Heart right ventricle (tissue), 16 donors: ENCODE data around the gene DLST. TPM values are rescaled to one million over a fixed set of nuclear protein-coding genes. Genes with fewer than 3 reads are reported as not detected.

Source experiments
- ATAC-seq, 8 donors: fragments of 200-7000 bp; cut with Tn5 transposase; one replicate each; pipeline ENCODE4 v1.9.1; 2020; ENCODE audit warnings: mild to moderate bottlenecking in 8 of 8, moderate library complexity in 8 of 8, moderate number of reproducible peaks in 1 of 8
- DNase-seq, 2 donors: peaks; one replicate each; pipeline ENCODE4 v3.0.0-alpha.2; 2020
- H3K27ac ChIP-seq, 10 donors: fragments of 200-600 bp; sonication (generic) in 2 of 10; one replicate each; pipeline versions ENCODE4 v1.5.0 to v1.8.0; 2020 to 2022; ENCODE audit warnings: mild to moderate bottlenecking in 3 of 10
- H3K27me3 ChIP-seq, 7 donors: fragments of 200-600 bp; one replicate each; pipeline ENCODE4 v1.8.0; 2021 to 2022; ENCODE audit warnings: mild to moderate bottlenecking in 2 of 7
- H3K36me3 ChIP-seq, 9 donors: fragments of 200-600 bp; sonication (generic) in 1 of 9; one replicate each; pipeline versions ENCODE4 v1.5.0 to v1.8.0; 2020 to 2022; ENCODE audit warnings: mild to moderate bottlenecking in 2 of 9
- H3K4me1 ChIP-seq, 9 donors: fragments of 200-600 bp; sonication (generic) in 1 of 9; one replicate each; pipeline versions ENCODE4 v1.5.0 to v1.8.0; 2020 to 2022; ENCODE audit warnings: mild to moderate bottlenecking in 4 of 9
- H3K4me3 ChIP-seq, 10 donors: fragments of 200-600 bp; sonication (generic) in 2 of 10; one replicate each; pipeline versions ENCODE4 v1.5.0 to v1.8.0; 2020 to 2022; ENCODE audit warnings: mild to moderate bottlenecking in 7 of 10, moderate library complexity in 2 of 10
- H3K9me3 ChIP-seq, 11 donors: fragments of 200-600 bp in 10 of 11; sonication (generic) in 2 of 11; one replicate each; pipeline versions ENCODE4 v1.5.0 to v1.8.0; 2013 to 2022; ENCODE audit warnings: mild to moderate bottlenecking in 2 of 11, control low read depth in 1 of 11, moderate library complexity in 1 of 11
- CTCF ChIP-seq, 9 donors: fragments of 200-600 bp; sonication (generic) in 2 of 9; IDR thresholded peaks; one replicate each; pipeline versions ENCODE4 v1.5.0 to v1.8.0; 2021 to 2022; ENCODE audit warnings: antibody characterized with exemption in 9 of 9, mild to moderate bottlenecking in 5 of 9, moderate library complexity in 1 of 9
- WGBS, 2 donors: extraction: QIAGEN DNeasy Blood & Tissue Kit; methylation state at CpG; one replicate each; pipeline ENCODE4 v1.1.7; 2013; ENCODE audit warnings: inconsistent platforms in 1 of 2; 5-methylcytosine and 5-hydroxymethylcytosine counted together
- intact Hi-C, 10 donors: fragments of 100-400 bp; cut with DNase I; formaldehyde crosslinking; loops; one replicate each; pipeline versions ENCODE4 v1.11.1 to v1.14.2; 2022
- polyA plus RNA-seq, 2 donors: library from polyadenylated mRNA; stranded (reverse); fragments of 200-250 nt; gene quantifications; one replicate each; pipeline ENCODE4 v1.2.3, GENCODE V29; 2013
- total RNA-seq, 10 donors: library from RNA; stranded (reverse); fragmentation: NEBNext Ultra II Directional in 3 of 10; extraction: Animal tissue kit (Norgen Biotek cat#: 25700) in 3 of 10; gene quantifications; one replicate each; pipeline versions ENCODE4 v1.2.1 to v1.2.4, GENCODE V29; 2021 to 2023
- donor health status: Arrhythmogenic right ventricular cardiomyopathy.
- donor health status: ischemic (EF 13 %, LVEDD 7.1; RV severe dilation, severe dysfunction).
- donor health status: healthy with polysubstance abuse.
- donor health status: DM: no; HTN: yes; CAD: no.
- donor health status: DM: no; HTN: no; CAD: no.
- donor health status: ischemic (EF 25% LVEDD 6.9; RV normal size, moderate dysfunction).
- donor health status: ischemic (EF 25% LVEDD 5.7; RV mildly dilated, moderate dysfunction).
- donor health status: healthy.
- donor health status: DM: yes; HTN: yes; CAD: no.
- donor health status: Ischemic cardiomyopathy.
- donor health status: ischemic (EF 35%, LVEDD 5.7; RV mildly dilated, moderate dysfunction).
- donor health status: nonischemic (EF 11% LVEDD 7.7; RV severe dilation, severe dysfunction).
- donor health status: DM: yes; HTN: yes; CAD: no.
- donor health status: PGD.
- donor health status: ischemic (EF 29% LVEDD 5.4; RV normal size, mild dysfunction).
- donor health status: nonischemic (EF 23%, LVEDD 6.1; RV moderate dilation, normal function).

The DLST gene
- total and polyA plus RNA-seq, 12 donors, result 52.5 to 273 (median 226) TPM

GRCh38 chr14:74908861-74909341 is 27.2 kb downstream of the DLST start:
- DNase-seq, result no peak
- Histone ChIP-seq H3K4me3 (no peak overlapping the region), H3K27ac (no peak overlapping the region), H3K27me3 (no peaks in the 10 kb centered on the region), H3K9me3 (no peaks in the 10 kb centered on the region), H3K4me1 (peaks cover 18 to 62% (median 46%) of the 10 kb centered on the region in 9 donors), H3K36me3 (peaks cover 0 to 19% (median 6%) of the 10 kb centered on the region in 9 donors)
- TF ChIP-seq CTCF (IDR thresholded peaks at IDR 0.05), result no peak
- intact Hi-C loops, result loop anchor here in 1 of 10 donors (5.0 kb wide), 2 partner anchors 47 to 183 kb away; no protein-coding TSS in a partner anchor
- ATAC-seq, result peak in 3 of 8 donors; percentile 3 to 15 (median 4)
- 62 to 70% methylated on average over 9 of the region's 9 CpGs for WGBS, 2 donors

GRCh38 chr14:74909501-74909900 is 27.8 kb downstream of the DLST start:
- H3K9me3 ChIP-seq, result no peaks in the 10 kb centered on the region
- H3K4me1 ChIP-seq, result peaks cover 22 to 68% (median 51%) of the 10 kb centered on the region in 9 donors
- peaks cover 0 to 13% (median 0%) of the 10 kb centered on the region in 9 donors for H3K36me3 ChIP-seq
- H3K27ac ChIP-seq, result no peak overlapping the region
- 93 to 94% methylated on average over 14 of the region's 14 CpGs for WGBS, 2 donors
- no peak overlapping the region for H3K4me3 ChIP-seq
- intact Hi-C loops, result loop anchor here in 1 of 10 donors (5.0 kb wide), 2 partner anchors 47 to 183 kb away; no protein-coding TSS in a partner anchor
- DNase-seq (no peak), ATAC-seq (peak in 1 of 8 donors; percentile 8)
- no peaks in the 10 kb centered on the region for H3K27me3 ChIP-seq
- no peak for TF ChIP-seq CTCF (IDR thresholded peaks at IDR 0.05)

- ATAC-seq (no peak), DNase-seq (no peak)
- Histone ChIP-seq H3K36me3 (peaks cover 0 to 9% (median 0%) of the 10 kb centered on the region in 9 donors), H3K27me3 (no peaks in the 10 kb centered on the region), H3K27ac (no peak overlapping the region), H3K9me3 (no peaks in the 10 kb centered on the region), H3K4me1 (peaks cover 22 to 71% (median 50%) of the 10 kb centered on the region in 9 donors), H3K4me3 (no peak overlapping the region)
- intact Hi-C loops, result loop anchor here in 6 of 10 donors (5.0 to 10.0 kb wide), 6 partner anchors 48 to 395 kb away; partner anchors contain the start of gene ZC2HC1C (in 1 of the 6)
- no peak for TF ChIP-seq CTCF (IDR thresholded peaks at IDR 0.05)
- 94 to 95% methylated on average over 10 of the region's 10 CpGs for WGBS, 2 donors
Observed at GRCh38 chr14:74909911-74910310, 28.2 kb downstream of the DLST start.

GRCh38 chr14:74910556-74910955 is 28.8 kb downstream of the DLST start:
- H3K27me3 ChIP-seq, result no peaks in the 10 kb centered on the region
- WGBS, 2 donors, result 58 to 64% methylated on average over 10 of the region's 10 CpGs
- intact Hi-C loops, result loop anchor here in 5 of 10 donors (5.0 to 10.0 kb wide), 4 partner anchors 157 to 394 kb away; partner anchors contain the start of gene ZC2HC1C (in 1 of the 5)

More at GRCh38 chr14:74910556-74910955, 28.8 kb downstream of the DLST start:
- ATAC-seq, result no peak
- no peak overlapping the region for H3K27ac ChIP-seq
- H3K9me3 ChIP-seq, result no peaks in the 10 kb centered on the region
- no peak overlapping the region for H3K4me3 ChIP-seq
- peaks cover 22 to 70% (median 49%) of the 10 kb centered on the region in 9 donors for H3K4me1 ChIP-seq
- peaks cover 0 to 2% (median 0%) of the 10 kb centered on the region in 9 donors for H3K36me3 ChIP-seq
- no peak for TF ChIP-seq CTCF (IDR thresholded peaks at IDR 0.05)
- DNase-seq, result no peak
